Astrocyte (in vitro differentiated cells and primary cell): Measurements from ENCODE around the gene IRX6.

ENCODE experiments used
- CTCF ChIP-seq: IDR thresholded peaks from 2 replicates; pipeline ENCODE4 v1.5.1; 2011; ENCODE audit warnings: low read depth, mild to moderate bottlenecking, inconsistent platforms, low read length, moderate library complexity; ENCODE audit not compliant: insufficient read depth
- EZH2 ChIP-seq: IDR thresholded peaks from 2 replicates; pipeline ENCODE4 v1.6.1; 2012; ENCODE audit warnings: mild to moderate bottlenecking, low read length, inconsistent platforms; ENCODE audit not compliant: insufficient read depth

GRCh38 chr16:55282441-55282840 lies 41.6 kb upstream of the IRX6 start:
- TF ChIP-seq CTCF (no peak), EZH2 (no peak)
